SU-DHL-6 (cell line): Measurements from ENCODE around the gene RPS6KL1.

Experiments
- CTCF ChIP-seq: fragments of 200-600 bp; sonication (generic); IDR thresholded peaks from one replicate; pipeline ENCODE4 v1.5.1; 2017; ENCODE audit warnings: antibody characterized with exemption, mild to moderate bottlenecking, low read length, moderate library complexity; ENCODE audit not compliant: insufficient read depth, poor library complexity, severe bottlenecking
- EZH2phosphoT487 ChIP-seq: fragments of 200-600 bp; sonication (generic), shearing (Covaris generic); conservative IDR thresholded peaks from 2 replicates; pipeline ENCODE4 v1.6.1; 2018; ENCODE audit warnings: mild to moderate bottlenecking, antibody characterized with exemption, low read length, moderate library complexity, mixed read lengths

GRCh38 chr14:74898083-74898482 is 25.0 kb downstream of the RPS6KL1 start:
- TF ChIP-seq CTCF = no peak
- no peak for TF ChIP-seq EZH2phosphoT487
